Astrocyte of the spinal cord (primary cell): Measurements from ENCODE around the gene CARD8.
A peak's percentile ranks its signal among the peaks of the same experiment; 100 is the strongest.

Experiments
- DNase-seq: peaks from one replicate; pipeline ENCODE4 v3.0.0; 2011; ENCODE audit warnings: low read depth, low spot score
- H3K4me3 ChIP-seq: 2 replicates; pipeline ENCODE4 v1.5.1; 2011; ENCODE audit warnings: low read depth, mild to moderate bottlenecking, low read length, moderate library complexity
- CTCF ChIP-seq: IDR thresholded peaks from 2 replicates; pipeline ENCODE4 v1.5.1; 2012; ENCODE audit warnings: low read depth, mild to moderate bottlenecking, low read length, inconsistent platforms
- in situ Hi-C: cut with HindIII; loops from 2 replicates; pipeline ENCODE4 v1.10.0; 2017; ENCODE audit warnings: low sequenced_read_pairs

The CARD8 gene

GRCh38 chr19:48258350-48258749, 2.6 kb upstream of the CARD8 start:
- H3K4me3 ChIP-seq = no peak overlapping the region
- in situ Hi-C loops = no loop called here
- DNase-seq = peak; percentile 18
- TF ChIP-seq CTCF = no peak

- no peak for TF ChIP-seq CTCF
- DNase-seq = no peak
- peak overlapping the region; percentile 82 for H3K4me3 ChIP-seq
- in situ Hi-C loops = no loop called here
These were observed 1.2 kb downstream of the CARD8 start for GRCh38 chr19:48254529-48254970.

- TF ChIP-seq CTCF = no peak
- DNase-seq = no peak
- in situ Hi-C loops = no loop called here
- H3K4me3 ChIP-seq = no peak overlapping the region
These were observed 1.7 kb downstream of the CARD8 start for GRCh38 chr19:48253999-48254398.

GRCh38 chr19:48252609-48253008, 3.1 kb downstream of the CARD8 start:
- TF ChIP-seq CTCF = no peak
- H3K4me3 ChIP-seq = no peak overlapping the region
- DNase-seq = no peak
- in situ Hi-C loops = no loop called here

GRCh38 chr19:48250290-48251025, 5.3 kb downstream of the CARD8 start:
- no peak overlapping the region for H3K4me3 ChIP-seq
- no peak for TF ChIP-seq CTCF
- in situ Hi-C loops = no loop called here
- DNase-seq = no peak

- peak; percentile 12 for DNase-seq
- no peak for TF ChIP-seq CTCF
- in situ Hi-C loops = no loop called here
- no peak overlapping the region for H3K4me3 ChIP-seq
These were observed 6.2 kb downstream of the CARD8 start for GRCh38 chr19:48249502-48250014.
